Measurements from ENCODE around the gene SLC5A11. TPM values are rescaled to one million over a fixed set of nuclear protein-coding genes. Genes with fewer than 3 reads are reported as not detected.

Gene SLC5A11
- total and polyA plus RNA-seq, 2 of the 13 experiments (the other 11 are each of a cell fraction or from before 2014, with no cell fraction given) = 1.2 to 3.3 TPM

- DNase-seq (ENCODE audit: low spot score) = no peak
These were observed 110.4 kb downstream of the SLC5A11 start for GRCh38 chr16:24955975-24956731.

More at GRCh38 chr16:24955975-24956731, 110.4 kb downstream of the SLC5A11 start:
- in situ Hi-C loops (cut with HindIII; ENCODE audit: extremely low pct_ligation_motif_present, low pct_unique_long_range_greater_than_20kb) (no loop called here), intact Hi-C loops (cut with micrococcal nuclease; ENCODE audit: unreplicated experiment) (no loop called here)
- WGBS (ENCODE audit: low lambda C conversion rate) = 96% methylated on average over 11 of the region's 11 CpGs
- Histone ChIP-seq H3K4me3 (replicated peaks in 1 of 3; ENCODE audit: insufficient read depth in 1 of 3, low read depth in 2 of 3, low read length in 3 of 3) (no peak overlapping the region), H3K79me2 (ENCODE audit: insufficient read depth, low read length) (no peaks in the 10 kb centered on the region), H3K4me2 (ENCODE audit: low read depth, low read length) (no peak overlapping the region), H3K9me3 (ENCODE audit: low read length) (no peaks in the 10 kb centered on the region), H3K27ac (ENCODE audit: extremely low read length, insufficient read depth, low read length) (no peak overlapping the region), H3K4me1 (ENCODE audit: insufficient read depth, low read length) (no peaks in the 10 kb centered on the region), H4K20me1 (ENCODE audit: insufficient read depth, low read length) (no peaks in the 10 kb centered on the region), H3K9ac (ENCODE audit: insufficient read depth, low read depth, low read length) (no peak overlapping the region), H2AFZ (ENCODE audit: low read length) (no peak overlapping the region), H3K36me3 (replicated peaks in 1 of 2; ENCODE audit: control insufficient read depth in 1 of 2, insufficient read depth in 2 of 2, low read length in 2 of 2) (peaks cover 39 to 78% of the 10 kb centered on the region in 2 experiments), H3K27me3 (ENCODE audit: control insufficient read depth in 1 of 2, insufficient read depth in 2 of 2, low read length in 2 of 2) (no peaks in the 10 kb centered on the region)
- no TSS peak for BruUV-seq (replicated peaks)
- no peak for TF ChIP-seq MAX (IDR thresholded peaks at IDR 0.05)
- peak; percentile 51 for TF ChIP-seq STAG1 (CRISPR knock-in tag; IDR thresholded peaks at IDR 0.05)
- peak; percentile 85 for TF ChIP-seq ZKSCAN1 (IDR thresholded peaks at IDR 0.05; ENCODE audit: low read length)
- no peak for TF ChIP-seq ZNF713 (CRISPR knock-in tag; IDR thresholded peaks at IDR 0.05)
- TF ChIP-seq HMGXB4 (CRISPR knock-in tag; IDR thresholded peaks at IDR 0.05; ENCODE audit: borderline replicate concordance in 1 of 2, low read depth in 1 of 2) = no peak
- TF ChIP-seq CTCF (CRISPR knock-in tag; IDR thresholded peaks at IDR 0.05) = peak; percentile 36; the same call in 1 of the 2 replicates
- no peak for TF ChIP-seq HOMEZ (CRISPR knock-in tag; IDR thresholded peaks at IDR 0.05; ENCODE audit: low read depth)
- TF ChIP-seq THYN1 (CRISPR knock-in tag; IDR thresholded peaks at IDR 0.05; ENCODE audit: borderline replicate concordance, low read depth) = no peak
- no peak for TF ChIP-seq ZNF547 (CRISPR knock-in tag; IDR thresholded peaks at IDR 0.05)
- TF ChIP-seq ZBTB34 (CRISPR knock-in tag; IDR thresholded peaks at IDR 0.05) = no peak
- ChIA-PET POLR2A (no interaction called here), CTCF (ENCODE audit: low intra/inter-chr PET ratio, low total read pairs) (no interaction called here)
- FAIRE-seq = no peak
- no peak for ATAC-seq

Measured in HepG2 (cell line).